H1 (cell line): ENCODE results near the gene RASAL1. TPM values are rescaled to one million over a fixed set of nuclear protein-coding genes. Genes with fewer than 3 reads are reported as not detected.

Experiments
- CTCF ChIA-PET: fragments of 300-600 bp; sonication (Branson Sonifier 250); formaldehyde crosslinking; loops from one replicate; lab custom pipeline; 2021; ENCODE audit not compliant: partially characterized antibody; lab: Charles Lee
- POLR2A ChIA-PET: fragments of 300-600 bp; sonication (Branson Sonifier 250); formaldehyde crosslinking; loops from one replicate; lab custom pipeline; 2021; ENCODE audit warnings: inconsistent platforms; ENCODE audit not compliant: partially characterized antibody; lab: Charles Lee
- DNase-seq, 2 experiments: peaks; one replicate each; pipeline versions ENCODE4 v3.0.0 to v3.0.0-alpha.2; 2010 to 2022; ENCODE audit warnings: low spot score in 2 of 2, low read depth in 1 of 2, mixed read lengths in 1 of 2
- FAIRE-seq: peaks from 2 replicates; lab custom pipeline; 2011; peaks lifted over from hg19 to GRCh38; lab: Jason Lieb, UNC
- H2AFZ ChIP-seq: 2 replicates; pipeline ENCODE4 v1.8.1; 2012; ENCODE audit warnings: low read length, inconsistent platforms
- H2AK5ac ChIP-seq: 2 replicates; pipeline ENCODE4 v1.6.1; 2013; ENCODE audit warnings: low read depth, low read length
- H2BK120ac ChIP-seq: replicated peaks from 2 replicates; pipeline ENCODE3; 2013; ENCODE audit warnings: low read depth, low read length, inconsistent platforms
- H2BK12ac ChIP-seq: 2 replicates; pipeline ENCODE4 v1.6.1; 2013; ENCODE audit warnings: low read depth, low read length
- H2BK15ac ChIP-seq: 2 replicates; pipeline ENCODE4 v1.6.1; 2013; ENCODE audit warnings: low read length
- H2BK20ac ChIP-seq: 2 replicates; pipeline ENCODE4 v1.6.1; 2013; ENCODE audit warnings: low read length
- H2BK5ac ChIP-seq: 2 replicates; pipeline ENCODE4 v1.6.1; 2013; ENCODE audit warnings: low read depth, low read length
- H3K14ac ChIP-seq: 2 replicates; pipeline ENCODE4 v1.6.1; 2013; ENCODE audit warnings: inconsistent platforms; ENCODE audit not compliant: insufficient read length
- H3K18ac ChIP-seq: 2 replicates; pipeline ENCODE4 v1.6.1; 2013; ENCODE audit warnings: low read length; ENCODE audit errors: extremely low read depth
- H3K23ac ChIP-seq: 2 replicates; pipeline ENCODE4 v1.6.1; 2013; ENCODE audit warnings: inconsistent platforms; ENCODE audit not compliant: insufficient read length
- H3K23me2 ChIP-seq: 2 replicates; pipeline ENCODE4 v1.6.1; 2013; ENCODE audit warnings: low read depth, low read length
- H3K27ac ChIP-seq: 2 replicates; pipeline ENCODE4 v1.6.1; 2011; ENCODE audit warnings: low read depth, low read length, inconsistent platforms
- H3K27me3 ChIP-seq, 4 experiments: replicated peaks in 1 of 4; 1 replicate in 1 of 4; 2 replicates in 3 of 4; pipeline versions ENCODE4 v1.6.1 to v1.8.1; 2011 to 2013; ENCODE audit warnings: low read length in 3 of 4, mild to moderate bottlenecking in 3 of 4, inconsistent platforms in 2 of 4, mixed read lengths in 2 of 4, moderate library complexity in 1 of 4; ENCODE audit not compliant: control insufficient read depth in 3 of 4, insufficient read depth in 3 of 4; ENCODE audit errors: extremely low read depth in 1 of 4
- H3K36me3 ChIP-seq, 4 experiments: 2 replicates each; pipeline versions ENCODE4 v1.6.1 to v1.8.1; 2011 to 2013; ENCODE audit warnings: mild to moderate bottlenecking in 4 of 4, low read length in 3 of 4, moderate library complexity in 2 of 4, control low read depth in 1 of 4, inconsistent platforms in 1 of 4; ENCODE audit not compliant: insufficient read depth in 4 of 4, control insufficient read depth in 2 of 4
- H3K4ac ChIP-seq: replicated peaks from 2 replicates; pipeline ENCODE3; 2013; ENCODE audit warnings: low read length, low read depth, mixed read lengths, inconsistent platforms; ENCODE audit not compliant: insufficient read length
- H3K4me1 ChIP-seq, 4 experiments: replicated peaks in 1 of 4; 1 replicate in 1 of 4; 2 replicates in 3 of 4; pipeline versions ENCODE4 v1.6.1 to v1.8.1; 2011 to 2013; ENCODE audit warnings: low read length in 3 of 4, inconsistent platforms in 2 of 4, mixed read lengths in 1 of 4; ENCODE audit not compliant: insufficient read depth in 4 of 4, control insufficient read depth in 3 of 4
- H3K4me2 ChIP-seq, 2 experiments: 2 replicates each; pipeline versions ENCODE4 v1.6.1 to v1.8.1; 2011 to 2013; ENCODE audit warnings: low read depth in 2 of 2, low read length in 2 of 2, control low read depth in 1 of 2, inconsistent platforms in 1 of 2, mild to moderate bottlenecking in 1 of 2; ENCODE audit not compliant: insufficient read depth in 1 of 2
- H3K4me3 ChIP-seq, 4 experiments: fragments of 200-600, 300-600 bp in 1 of 4; sonication (generic), shearing (Covaris generic), sonication (Bioruptor Twin) in 1 of 4; 2 replicates each; pipeline versions ENCODE4 v1.5.1 to v1.8.1; 2011 to 2016; ENCODE audit warnings: low read length in 4 of 4, low read depth in 3 of 4, control low read depth in 2 of 4, inconsistent platforms in 2 of 4, mild to moderate bottlenecking in 2 of 4, mixed read lengths in 1 of 4, moderate library complexity in 1 of 4; ENCODE audit not compliant: insufficient read depth in 2 of 4; ENCODE audit errors: extremely low read depth in 1 of 4
- H3K56ac ChIP-seq: replicated peaks from 2 replicates; pipeline ENCODE3; 2013; ENCODE audit warnings: low read depth, mild to moderate bottlenecking, mixed read lengths, low read length, inconsistent platforms; ENCODE audit not compliant: insufficient read length
- H3K79me1 ChIP-seq: 2 replicates; pipeline ENCODE4 v1.6.1; 2013; ENCODE audit warnings: low read depth, low read length, control low read depth
- H3K79me2 ChIP-seq, 2 experiments: 2 replicates each; pipeline versions ENCODE4 v1.6.1 to v1.8.1; 2012 to 2013; ENCODE audit warnings: low read length in 2 of 2, mild to moderate bottlenecking in 2 of 2, inconsistent platforms in 1 of 2; ENCODE audit not compliant: insufficient read depth in 2 of 2, control insufficient read depth in 1 of 2
- H3K9ac ChIP-seq, 4 experiments: replicated peaks in 1 of 4; 1 replicate in 1 of 4; 2 replicates in 3 of 4; pipeline versions ENCODE4 v1.6.1 to v1.8.1; 2011 to 2013; ENCODE audit warnings: low read depth in 3 of 4, low read length in 3 of 4, control low read depth in 2 of 4, mild to moderate bottlenecking in 2 of 4, moderate library complexity in 2 of 4, inconsistent platforms in 1 of 4; ENCODE audit errors: extremely low read depth in 1 of 4
- H3K9me3 ChIP-seq, 2 experiments: 2 replicates each; pipeline versions ENCODE4 v1.6.1 to v1.8.1; 2012 to 2013; ENCODE audit warnings: mild to moderate bottlenecking in 2 of 2, moderate library complexity in 2 of 2, control low read depth in 1 of 2, inconsistent platforms in 1 of 2, low read depth in 1 of 2, low read length in 1 of 2, mixed read lengths in 1 of 2; ENCODE audit not compliant: insufficient read depth in 2 of 2
- H4K20me1 ChIP-seq, 2 experiments: replicated peaks in 1 of 2; 2 replicates each; pipeline versions ENCODE3 to v1.8.1; 2011 to 2013; ENCODE audit warnings: inconsistent platforms in 2 of 2, low read length in 2 of 2, mild to moderate bottlenecking in 1 of 2; ENCODE audit not compliant: insufficient read depth in 2 of 2, control insufficient read depth in 1 of 2
- H4K5ac ChIP-seq: 2 replicates; pipeline ENCODE4 v1.6.1; 2013; ENCODE audit warnings: low read length, low read depth, mixed read lengths, inconsistent platforms; ENCODE audit not compliant: insufficient read length
- H4K8ac ChIP-seq: 2 replicates; pipeline ENCODE4 v1.8.0; 2013; ENCODE audit warnings: mild to moderate bottlenecking, moderate library complexity, low read length, inconsistent platforms; ENCODE audit not compliant: insufficient read depth; ENCODE audit errors: extremely low read depth
- H4K91ac ChIP-seq: replicated peaks from 2 replicates; pipeline ENCODE3; 2013; ENCODE audit warnings: low read length, mixed read lengths, inconsistent platforms; ENCODE audit not compliant: insufficient read length
- BCL11A ChIP-seq, 2 experiments: IDR thresholded peaks; one replicate each; pipeline ENCODE4 v1.6.1; 2011; ENCODE audit warnings: low read depth in 2 of 2, low read length in 2 of 2, mild to moderate bottlenecking in 2 of 2
- CHD2 ChIP-seq: IDR thresholded peaks from 2 replicates; pipeline ENCODE4 v1.6.1; 2012; ENCODE audit warnings: low read length, improper control_type of control experiment
- EP300 ChIP-seq, 2 experiments: IDR thresholded peaks; 1 replicate in 1 of 2; 2 replicates in 1 of 2; pipeline ENCODE4 v1.6.1; 2011 to 2012; ENCODE audit warnings: low read depth in 2 of 2, low read length in 2 of 2, mild to moderate bottlenecking in 2 of 2, borderline replicate concordance in 1 of 2, inconsistent platforms in 1 of 2, moderate library complexity in 1 of 2
- GTF2F1 ChIP-seq: IDR thresholded peaks from 2 replicates; pipeline ENCODE4 v1.6.1; 2012; ENCODE audit warnings: low read depth, low read length, improper control_type of control experiment, borderline replicate concordance
- KDM4A ChIP-seq: IDR thresholded peaks from one replicate; pipeline ENCODE4 v1.7.1; 2012; ENCODE audit warnings: low read depth, mild to moderate bottlenecking, moderate library complexity, low read length, inconsistent platforms; ENCODE audit not compliant: severe bottlenecking
- POU5F1 ChIP-seq: IDR thresholded peaks from 2 replicates; pipeline ENCODE4 v1.6.1; 2011; ENCODE audit warnings: low read depth, mild to moderate bottlenecking, low read length, moderate library complexity
- RBBP5 ChIP-seq: IDR thresholded peaks from 2 replicates; pipeline ENCODE4 v1.7.1; 2012; ENCODE audit warnings: low read depth, mild to moderate bottlenecking, inconsistent platforms, low read length, moderate library complexity, borderline replicate concordance
- RNF2 ChIP-seq: fragments of 200-900, 300-1000 bp; sonication (generic); IDR thresholded peaks from 2 replicates; pipeline ENCODE4 v1.7.1; 2016; ENCODE audit warnings: borderline replicate concordance, low read depth, mild to moderate bottlenecking, antibody characterized with exemption, low read length; ENCODE audit not compliant: poor library complexity, severe bottlenecking; ENCODE audit errors: missing control alignments
- SIRT6 ChIP-seq: IDR thresholded peaks from one replicate; pipeline ENCODE4 v1.7.1; 2012; ENCODE audit warnings: low read length, inconsistent platforms
- TAF7 ChIP-seq: optimal IDR thresholded peaks from 2 replicates; pipeline ENCODE3; 2011; ENCODE audit warnings: low read depth, mild to moderate bottlenecking, inconsistent platforms, low read length, moderate library complexity, borderline replicate concordance
- WGBS, 2 experiments: shearing (Covaris generic) in 1 of 2; methylation state at CpG; one replicate each; pipeline versions ENCODE4 v1.1.6 to v1.1.7; 2013 to 2015; ENCODE audit warnings: low lambda C conversion rate in 2 of 2, mixed read lengths in 2 of 2, inconsistent platforms in 1 of 2, low coverage in 1 of 2, missing lambda C conversion rate in 1 of 2; ENCODE audit not compliant: insufficient replicate concordance in 2 of 2, insufficient coverage in 1 of 2, insufficient read length in 1 of 2; ENCODE audit errors: extremely low coverage in 1 of 2, missing lambda C conversion rate in 1 of 2; 5-methylcytosine and 5-hydroxymethylcytosine counted together
- polyA plus RNA-seq, 7 experiments: library from polyadenylated mRNA; depleted of rRNA in 3 of 7; stranded (reverse) in 5 of 7; unstranded in 2 of 7; fragments of >200 nt in 5 of 7; fragments of 200-250 nt in 2 of 7; gene quantifications; 1 replicate in 5 of 7; 2 replicates in 1 of 7; 4 replicates in 1 of 7; pipeline versions ENCODE4 v1.2.1 to v1.2.3, GENCODE V29; 2011 to 2013; ENCODE audit warnings: missing spikeins in 2 of 7, mixed read lengths in 2 of 7
- total RNA-seq: library from RNA; stranded (reverse); fragmentation: NEBNext Ultra II Directional; extraction: Animal tissue kit (Norgen Biotek cat#: 25700); gene quantifications from 2 replicates; pipeline ENCODE4 v1.2.1, GENCODE V29; 2021
- TF ChIP-seq, protein P1 (sequence below): IDR thresholded peaks from 2 replicates; pipeline ENCODE4 v1.6.1; 2011; ENCODE audit warnings: low read depth, mild to moderate bottlenecking, low read length; ENCODE audit not compliant: insufficient read depth

Gene RASAL1
- total and polyA plus RNA-seq, 2 of the 8 experiments (the other 6 are each of a cell fraction or from before 2014, with no cell fraction given), result 3.7 to 5.0 TPM

GRCh38 chr12:113151655-113152054 is 16.1 kb upstream of the RASAL1 start:
- Histone ChIP-seq H3K9me3 (no peaks in the 10 kb centered on the region), H3K27me3 (peaks cover 1 to 34% (median 26%) of the 10 kb centered on the region in 4 experiments), H4K5ac (no peak overlapping the region), H3K79me2 (no peaks in the 10 kb centered on the region), H3K23me2 (peaks cover 11% of the 10 kb centered on the region; the same call in 1 of the 2 replicates), H3K4me2 (no peak overlapping the region; a peak in 1 of 4 replicates), H3K56ac (no peak overlapping the region), H4K20me1 (peaks cover 0 to 2% of the 10 kb centered on the region in 2 experiments), H2AK5ac (no peak overlapping the region), H2BK15ac (0 out of 2 replicates have a peak overlapping the region, but pooled peaks have one; percentile 65), H3K23ac (no peak overlapping the region), H3K18ac (no peak overlapping the region), H3K9ac (no peak overlapping the region)
- WGBS, 2 experiments, result 94% methylated on average over 3 of the region's 3 CpGs; no CpG with 5 or more reads in 1 of the 2 experiments
- CTCF ChIA-PET, result interaction anchor here (0.5 to 7.9 kb wide), 14 partner anchors 8 to 1578 kb away, joined by 3 to 51 read pairs (median 5); partner anchors contain the start of gene RASAL1
- FAIRE-seq, result no peak
- TF ChIP-seq GTF2F1 (no peak), SIRT6 (no peak), EP300 (IDR thresholded peaks at IDR 0.05; ENCODE audit: borderline replicate concordance in 1 of 2, low read depth in 2 of 2, low read length in 2 of 2) (no peak), RBBP5 (no peak), RNF2 (no peak), KDM4A (no peak), BCL11A (IDR thresholded peaks at IDR 0.05; ENCODE audit: low read depth in 2 of 2, low read length in 2 of 2) (no peak), TAF7 (no peak), POU5F1 (no peak), CHD2 (no peak)
- TF ChIP-seq, protein P1, sequence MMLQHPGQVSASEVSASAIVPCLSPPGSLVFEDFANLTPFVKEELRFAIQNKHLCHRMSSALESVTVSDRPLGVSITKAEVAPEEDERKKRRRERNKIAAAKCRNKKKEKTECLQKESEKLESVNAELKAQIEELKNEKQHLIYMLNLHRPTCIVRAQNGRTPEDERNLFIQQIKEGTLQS, result no peak
- TF ChIP-seq, all 59 proteins: peak for 0
- no peak overlapping the region for H4K91ac ChIP-seq
- POLR2A ChIA-PET, result no interaction called here
- no peaks in the 10 kb centered on the region for H3K79me1 ChIP-seq
- no peak overlapping the region for H3K4me3 ChIP-seq
- H3K27ac ChIP-seq, result no peak overlapping the region
- no peaks in the 10 kb centered on the region for H3K36me3 ChIP-seq
- no peak overlapping the region for H2AFZ ChIP-seq
- no peak overlapping the region; the same call in 1 of the 2 replicates for H2BK20ac ChIP-seq
- no peak overlapping the region for H4K8ac ChIP-seq
- H3K4me1 ChIP-seq, result peaks cover 7 to 23% (median 19%) of the 10 kb centered on the region in 4 experiments
- no peak overlapping the region for H2BK5ac ChIP-seq
- no peak overlapping the region for H2BK120ac ChIP-seq
- no peak for DNase-seq
- H2BK12ac ChIP-seq, result peak overlapping the region; percentile 4; the same call in 1 of the 2 replicates
- no peak overlapping the region for H3K14ac ChIP-seq
- no peak overlapping the region for H3K4ac ChIP-seq
